HCT116 (cell line): ENCODE results near the gene ADAM30.

Source experiments
- ATF3 ChIP-seq: IDR thresholded peaks from 2 replicates; pipeline ENCODE4 v1.6.1; 2012
- CTCF ChIP-seq, 3 experiments: fragments of 200-600 bp in 1 of 3; sonication (generic) in 1 of 3; IDR thresholded peaks in 2 of 3; conservative IDR thresholded peaks in 1 of 3; 2 replicates each; pipeline ENCODE4 v1.5.1; 2012 to 2017; ENCODE audit warnings: low read depth in 2 of 3, low read length in 2 of 3, antibody characterized with exemption in 1 of 3, borderline replicate concordance in 1 of 3, control low read depth in 1 of 3, mild to moderate bottlenecking in 1 of 3, mixed read lengths in 1 of 3, mixed run types in 1 of 3, moderate library complexity in 1 of 3; ENCODE audit not compliant: insufficient read depth in 1 of 3
- ELF1 ChIP-seq: IDR thresholded peaks from 2 replicates; pipeline ENCODE4 v1.6.1; 2012; ENCODE audit warnings: low read depth, borderline replicate concordance
- POLR2A ChIP-seq: IDR thresholded peaks from 2 replicates; pipeline ENCODE4 v1.7.0; 2011; ENCODE audit warnings: borderline replicate concordance; ENCODE audit not compliant: insufficient read depth, insufficient read length; ENCODE audit errors: extremely low read depth
- POLR2AphosphoS5 ChIP-seq: IDR thresholded peaks from 2 replicates; pipeline ENCODE4 v1.6.1; 2011; ENCODE audit warnings: mild to moderate bottlenecking, low read depth, low read length, moderate library complexity
- RAD21 ChIP-seq: IDR thresholded peaks from 2 replicates; pipeline ENCODE4 v1.6.1; 2012; ENCODE audit warnings: low read depth, mild to moderate bottlenecking
- REST ChIP-seq: IDR thresholded peaks from 2 replicates; pipeline ENCODE4 v1.6.1; 2012; ENCODE audit warnings: low read depth
- SIN3A ChIP-seq: IDR thresholded peaks from 2 replicates; pipeline ENCODE4 v1.6.1; 2012; ENCODE audit warnings: low read depth

GRCh38 chr1:119903443-119903835, 7.1 kb upstream of the ADAM30 start:
- TF ChIP-seq POLR2A (no peak), REST (no peak), CTCF (IDR thresholded peaks at IDR 0.05 in 2 of 3, conservative IDR thresholded peaks at IDR 0.05 in 1 of 3; ENCODE audit: borderline replicate concordance in 1 of 3, insufficient read depth in 1 of 3, low read depth in 2 of 3, low read length in 2 of 3) (no peak), RAD21 (no peak), ATF3 (no peak), SIN3A (no peak), POLR2AphosphoS5 (no peak), ELF1 (no peak)
